ENCODE results near the gene WDR89.
"Not testable (repeated sequence)": the region's sequence is repeated elsewhere in the genome, so short reads cannot be mapped to it uniquely, and the experiment has no call there.

- not testable (repeated sequence) for TF ChIP-seq CTCF, POLR2AphosphoS5, POLR2A (IDR thresholded peaks at IDR 0.05)
These were observed 19.7 kb downstream of the WDR89 start for GRCh38 chr14:63621975-63622374.
